Chondrocyte (in vitro differentiated cells): ENCODE results near the gene SPTBN1. TPM values are rescaled to one million over a fixed set of nuclear protein-coding genes. Genes with fewer than 3 reads are reported as not detected.

Experiments used
- DNase-seq: peaks from one replicate; pipeline ENCODE4 v3.0.0; 2021; ENCODE audit warnings: mixed read lengths, low spot score
- H3K27ac Mint-ChIP-seq: one replicate; pipeline ENCODE4 v1.8.0; 2021; ENCODE audit warnings: mild to moderate bottlenecking, moderate library complexity, mixed read lengths; ENCODE audit not compliant: unreplicated experiment
- H3K27me3 Mint-ChIP-seq: 2 replicates; pipeline ENCODE4 v1.8.0; 2021; ENCODE audit warnings: low read depth, mixed read lengths
- H3K36me3 Mint-ChIP-seq: 2 replicates; pipeline ENCODE4 v1.8.0; 2021; ENCODE audit warnings: low read depth, mixed read lengths
- H3K4me1 Mint-ChIP-seq: 2 replicates; pipeline ENCODE4 v1.8.0; 2021; ENCODE audit warnings: low read depth, mild to moderate bottlenecking, mixed read lengths
- H3K4me3 Mint-ChIP-seq: one replicate; pipeline ENCODE4 v1.8.0; 2021; ENCODE audit warnings: mild to moderate bottlenecking, moderate library complexity, mixed read lengths; ENCODE audit not compliant: unreplicated experiment
- H3K9me3 Mint-ChIP-seq: 2 replicates; pipeline ENCODE4 v1.8.0; 2021; ENCODE audit warnings: low read depth, mixed read lengths
- total RNA-seq: library from RNA; stranded (reverse); gene quantifications from 3 replicates; pipeline ENCODE4 v1.2.1, GENCODE V29; 2021
- TF ChIP-seq, protein P1 (sequence below): fragments of 200-600 bp; sonication (generic); IDR thresholded peaks from 2 replicates; pipeline ENCODE4 v1.5.0; 2021; ENCODE audit warnings: antibody characterized with exemption, mild to moderate bottlenecking, moderate library complexity

Gene SPTBN1
- total RNA-seq, 1 donor from 2014 or later = 297 TPM

- DNase-seq = no peak
- Mint-ChIP-seq H3K27ac (peak overlapping the region; percentile 74), H3K36me3 (peaks cover 59% of the 10 kb centered on the region), H3K9me3 (no peaks in the 10 kb centered on the region), H3K27me3 (no peaks in the 10 kb centered on the region), H3K4me1 (peaks cover 15% of the 10 kb centered on the region), H3K4me3 (no peak overlapping the region)
- TF ChIP-seq, protein P1, sequence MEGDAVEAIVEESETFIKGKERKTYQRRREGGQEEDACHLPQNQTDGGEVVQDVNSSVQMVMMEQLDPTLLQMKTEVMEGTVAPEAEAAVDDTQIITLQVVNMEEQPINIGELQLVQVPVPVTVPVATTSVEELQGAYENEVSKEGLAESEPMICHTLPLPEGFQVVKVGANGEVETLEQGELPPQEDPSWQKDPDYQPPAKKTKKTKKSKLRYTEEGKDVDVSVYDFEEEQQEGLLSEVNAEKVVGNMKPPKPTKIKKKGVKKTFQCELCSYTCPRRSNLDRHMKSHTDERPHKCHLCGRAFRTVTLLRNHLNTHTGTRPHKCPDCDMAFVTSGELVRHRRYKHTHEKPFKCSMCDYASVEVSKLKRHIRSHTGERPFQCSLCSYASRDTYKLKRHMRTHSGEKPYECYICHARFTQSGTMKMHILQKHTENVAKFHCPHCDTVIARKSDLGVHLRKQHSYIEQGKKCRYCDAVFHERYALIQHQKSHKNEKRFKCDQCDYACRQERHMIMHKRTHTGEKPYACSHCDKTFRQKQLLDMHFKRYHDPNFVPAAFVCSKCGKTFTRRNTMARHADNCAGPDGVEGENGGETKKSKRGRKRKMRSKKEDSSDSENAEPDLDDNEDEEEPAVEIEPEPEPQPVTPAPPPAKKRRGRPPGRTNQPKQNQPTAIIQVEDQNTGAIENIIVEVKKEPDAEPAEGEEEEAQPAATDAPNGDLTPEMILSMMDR = peak; percentile 74
Measured at GRCh38 chr2:54657664-54658083, 201.5 kb downstream of the SPTBN1 start.

DNA sequence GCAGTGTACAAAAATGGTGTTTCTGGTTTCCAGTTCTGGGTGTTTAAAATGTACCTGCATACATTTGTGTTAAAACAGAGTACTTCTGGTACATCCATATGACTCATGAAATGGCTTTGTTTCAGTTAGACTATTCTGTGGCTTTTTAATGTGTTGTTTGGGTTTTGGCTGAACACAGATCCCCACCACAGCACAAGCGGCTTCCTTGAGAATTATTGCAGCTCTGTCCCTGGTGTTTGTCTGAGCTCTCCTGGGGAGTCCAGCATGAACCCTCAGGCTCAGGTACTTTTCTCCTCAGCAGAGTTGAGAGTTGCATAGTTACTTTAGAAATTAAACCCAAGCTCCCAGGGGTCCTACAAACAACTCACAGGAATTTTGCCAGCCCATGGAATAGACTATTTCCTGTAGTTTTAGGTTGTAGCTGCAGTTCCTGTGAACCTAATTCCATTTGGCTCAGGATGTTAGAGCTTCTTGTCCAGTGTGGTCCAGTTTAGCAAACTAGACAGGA is 202.5 kb downstream of the SPTBN1 start:
- H3K36me3 Mint-ChIP-seq = peaks cover 55% of the 10 kb centered on the region
- H3K27me3 Mint-ChIP-seq = no peaks in the 10 kb centered on the region
- H3K27ac Mint-ChIP-seq = peak overlapping the region; percentile 84
- H3K9me3 Mint-ChIP-seq = no peaks in the 10 kb centered on the region
- no peak for DNase-seq
- peaks cover 15% of the 10 kb centered on the region for H3K4me1 Mint-ChIP-seq
- TF ChIP-seq, protein P1 = no peak
- H3K4me3 Mint-ChIP-seq = no peak overlapping the region

GRCh38 chr2:54659527-54659926 is 203.4 kb downstream of the SPTBN1 start:
- Mint-ChIP-seq H3K36me3 (peaks cover 57% of the 10 kb centered on the region), H3K27ac (peak overlapping the region; percentile 28), H3K4me3 (no peak overlapping the region), H3K27me3 (no peaks in the 10 kb centered on the region), H3K9me3 (no peaks in the 10 kb centered on the region), H3K4me1 (peaks cover 15% of the 10 kb centered on the region)
- DNase-seq = no peak
- TF ChIP-seq, protein P1 = no peak

DNA sequence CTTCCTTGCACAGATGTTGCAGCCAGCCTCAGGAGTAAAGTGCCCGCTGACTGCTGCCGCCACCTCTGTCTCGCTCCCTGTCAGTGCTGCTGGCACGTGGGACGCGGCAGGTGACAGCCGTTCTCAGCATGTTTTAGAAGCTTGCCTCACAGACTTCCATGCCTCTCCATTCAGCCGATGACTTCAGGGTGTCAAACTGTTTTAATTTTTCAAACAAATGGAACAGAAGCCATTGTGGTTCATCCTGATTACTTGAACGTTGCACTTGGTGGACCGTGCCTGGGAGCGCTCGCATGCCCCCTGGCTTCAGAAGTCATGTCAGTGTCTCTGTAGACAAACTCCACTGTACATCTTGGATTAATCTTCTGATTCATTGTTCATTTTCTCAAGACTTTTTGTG is 204.6 kb downstream of the SPTBN1 start:
- H3K27ac Mint-ChIP-seq = no peak overlapping the region
- H3K4me3 Mint-ChIP-seq = no peak overlapping the region
- H3K27me3 Mint-ChIP-seq = no peaks in the 10 kb centered on the region
- TF ChIP-seq, protein P1 = peak; percentile 31
- H3K4me1 Mint-ChIP-seq = peaks cover 26% of the 10 kb centered on the region
- H3K36me3 Mint-ChIP-seq = peaks cover 52% of the 10 kb centered on the region
- no peak for DNase-seq
- H3K9me3 Mint-ChIP-seq = no peaks in the 10 kb centered on the region

DNA sequence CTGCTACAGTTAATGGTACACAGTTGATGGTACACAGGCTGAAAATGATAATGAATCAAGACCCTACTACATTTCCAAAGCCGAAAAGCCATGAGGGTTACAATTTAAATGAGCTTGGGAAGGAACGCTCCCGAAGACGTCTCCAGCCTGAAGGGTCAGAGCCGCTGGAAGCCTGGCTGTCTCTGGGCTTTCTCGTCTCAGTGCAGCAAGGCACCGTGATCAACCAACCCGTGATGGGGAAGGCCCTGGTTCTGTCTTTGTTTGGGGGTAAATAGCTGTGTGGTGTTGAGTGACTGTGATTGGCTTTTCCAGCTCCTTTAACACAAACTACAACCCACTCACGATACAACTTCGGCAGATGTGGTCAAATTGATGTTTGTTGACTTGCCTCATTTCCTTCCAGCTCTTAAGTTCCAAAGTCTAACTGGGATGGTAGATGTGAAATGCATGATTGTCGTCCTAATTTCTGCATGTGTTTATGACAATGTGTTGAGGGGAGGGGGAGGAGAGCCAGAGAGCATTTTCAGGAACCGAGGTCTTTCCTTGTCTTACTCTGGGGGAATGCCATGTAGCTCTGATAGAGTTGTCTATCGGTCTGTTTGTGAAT is 207.4 kb downstream of the SPTBN1 start:
- peaks cover 52% of the 10 kb centered on the region for H3K36me3 Mint-ChIP-seq
- peaks cover 29% of the 10 kb centered on the region for H3K4me1 Mint-ChIP-seq
- no peaks in the 10 kb centered on the region for H3K9me3 Mint-ChIP-seq
- no peak overlapping the region for H3K4me3 Mint-ChIP-seq
- no peak for DNase-seq
- no peak overlapping the region for H3K27ac Mint-ChIP-seq
- H3K27me3 Mint-ChIP-seq = no peaks in the 10 kb centered on the region
- TF ChIP-seq, protein P1 = no peak
